Left forelimb (tissue), 1 donor: ENCODE results near the gene ARHGEF16.

Source experiments
- DNase-seq: peaks from one replicate; pipeline ENCODE4 v3.0.0-alpha.2; 2018; ENCODE audit warnings: low spot score

Gene ARHGEF16

DNA sequence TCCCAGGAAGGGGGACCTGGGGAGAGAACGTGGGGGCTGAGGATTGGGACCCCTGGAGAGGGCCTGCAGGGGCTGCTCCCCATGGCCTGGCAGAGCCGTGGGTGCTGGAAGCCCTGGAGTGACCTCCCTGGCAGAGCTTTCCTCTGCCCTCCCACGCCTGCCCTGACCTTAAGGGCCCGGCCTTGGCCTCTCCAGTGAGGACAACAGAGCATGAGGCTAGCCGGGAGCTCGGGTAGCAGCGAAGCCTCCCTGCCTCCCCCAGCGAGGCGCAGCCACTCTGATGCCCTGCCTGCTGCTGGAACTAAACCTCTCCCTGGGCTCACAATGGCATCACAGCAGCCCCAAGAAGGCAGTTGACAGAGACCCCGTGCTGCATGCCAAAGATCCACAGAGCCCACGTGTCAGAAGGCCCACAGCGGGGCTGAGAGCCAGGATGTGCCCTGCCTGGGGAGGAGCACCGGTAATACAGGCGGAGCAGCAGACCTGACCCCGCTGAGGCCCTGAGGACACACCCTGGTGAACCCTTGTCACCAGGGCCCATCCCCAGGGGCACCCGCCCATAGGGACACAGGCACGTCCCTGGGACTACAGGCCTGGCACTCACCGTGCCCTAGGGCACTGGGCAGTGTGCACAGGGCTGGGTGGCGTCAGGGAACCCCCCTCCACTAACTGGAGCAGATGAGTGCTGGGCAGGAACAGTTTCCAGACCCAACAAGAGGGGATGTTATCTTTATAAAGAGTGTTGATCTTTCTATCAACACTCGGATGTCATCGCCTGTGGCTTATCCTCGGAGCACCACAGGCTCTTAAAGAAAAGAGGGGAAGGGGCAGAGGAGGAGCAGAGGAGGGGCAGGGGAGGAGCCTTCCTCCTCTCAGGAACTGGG lies 48.4 kb downstream of the ARHGEF16 start:
- no peak for DNase-seq

DNA sequence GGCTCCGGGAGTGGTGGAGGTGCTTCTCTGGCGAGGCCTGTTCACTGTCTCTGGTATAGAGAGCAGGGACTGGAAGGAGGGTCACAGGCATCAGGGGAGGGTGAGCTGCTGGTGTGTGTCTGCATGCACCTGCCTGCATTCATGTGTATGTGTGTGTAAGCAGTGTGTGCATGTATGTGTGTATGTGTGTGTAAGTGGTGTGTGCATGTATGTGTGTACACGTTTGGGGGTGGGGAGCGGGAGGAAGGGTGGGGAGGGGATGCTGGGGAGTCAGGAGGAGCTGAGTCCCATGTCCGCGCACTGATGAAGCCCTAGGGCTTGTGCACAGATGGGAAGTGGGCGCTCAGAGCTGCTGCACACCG lies 49.0 kb downstream of the ARHGEF16 start:
- no peak for DNase-seq

DNA sequence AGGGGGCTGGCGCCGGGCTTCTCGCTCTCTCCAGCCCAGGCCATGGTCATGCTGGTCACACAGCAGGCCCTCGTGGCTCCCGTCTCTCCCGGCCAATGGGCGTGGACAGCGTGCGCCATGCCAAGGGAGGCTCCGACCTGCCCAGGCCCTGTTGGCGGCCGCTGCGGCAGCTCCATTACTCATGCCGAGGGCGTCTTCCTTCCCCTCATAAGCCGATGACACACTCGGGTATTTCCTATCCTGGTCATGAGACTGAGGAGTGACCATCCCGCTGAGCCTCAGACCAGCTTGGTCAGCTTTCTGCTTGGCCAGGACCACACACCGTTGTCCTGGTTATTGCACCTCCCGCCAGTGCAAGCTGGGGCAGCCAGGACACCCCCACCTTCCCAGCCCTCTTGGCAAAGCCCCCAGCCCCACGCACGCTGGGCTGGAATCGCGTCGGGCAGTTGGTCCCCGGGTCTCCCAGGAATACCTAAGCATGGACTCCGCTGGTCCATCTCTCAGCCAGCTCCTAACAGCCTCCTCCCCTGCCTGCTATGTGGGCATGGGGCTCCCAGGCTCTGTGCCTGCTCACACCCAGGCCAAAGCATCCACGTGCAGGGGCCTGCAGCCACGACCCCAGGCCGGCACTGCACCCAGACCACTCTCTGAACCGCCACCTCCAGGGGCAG lies 49.8 kb downstream of the ARHGEF16 start:
- no peak for DNase-seq

DNA sequence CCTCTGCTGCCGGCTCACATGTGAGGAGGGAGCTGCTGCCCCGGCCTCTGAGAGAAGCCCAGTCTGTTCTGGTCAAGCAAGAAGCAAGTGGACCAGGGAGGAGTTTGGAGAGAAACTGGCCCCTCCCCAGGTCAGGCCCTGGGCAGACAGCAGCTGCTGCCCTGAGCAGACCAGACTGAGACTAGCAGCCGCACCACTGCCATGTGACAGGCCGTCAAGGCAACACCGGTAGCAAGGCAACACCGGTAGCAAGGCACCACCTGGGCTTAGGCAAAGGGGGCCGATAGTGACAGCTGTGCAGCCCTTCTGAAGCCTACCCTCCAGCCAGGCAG lies 50.3 kb downstream of the ARHGEF16 start:
- DNase-seq: no peak

DNA sequence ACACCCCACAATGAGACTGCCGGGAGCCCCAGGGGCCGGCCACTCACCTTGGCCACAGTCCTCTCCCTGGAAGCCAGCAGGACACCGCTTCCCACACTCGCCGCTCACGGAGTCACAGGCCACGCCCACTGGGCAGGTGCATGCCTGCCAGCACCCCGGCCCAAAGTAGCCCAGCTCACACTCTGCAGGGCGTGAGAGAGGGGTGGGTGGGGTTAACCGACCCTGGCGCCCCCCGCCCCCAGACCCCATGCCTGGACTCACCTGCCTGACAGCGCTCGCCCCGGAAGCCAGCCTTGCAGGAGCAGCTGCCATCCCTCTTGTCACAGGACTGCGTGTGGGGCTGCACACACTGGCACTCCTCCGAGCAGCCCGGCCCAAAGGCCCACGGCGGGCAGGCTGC lies 50.7 kb downstream of the ARHGEF16 start:
- no peak for DNase-seq

DNA sequence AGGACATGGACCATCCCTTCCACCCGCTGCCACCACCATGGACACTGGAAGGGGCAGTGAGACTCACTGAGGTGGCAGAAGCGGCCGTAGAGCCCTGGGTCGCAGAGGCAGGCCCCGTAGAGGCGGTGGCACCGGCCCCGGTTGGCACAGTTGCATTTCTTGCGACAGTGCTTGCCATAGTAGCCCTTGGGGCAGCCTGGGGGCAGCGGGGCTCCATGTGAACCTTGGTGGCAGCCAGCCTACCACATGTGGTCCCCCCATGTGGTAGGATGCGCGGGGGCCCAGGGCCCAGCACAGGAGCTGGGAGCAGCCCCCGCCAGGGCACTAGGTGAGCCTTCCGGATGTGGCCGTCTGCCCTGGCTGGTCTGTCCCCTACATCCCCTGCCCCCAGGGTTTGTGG lies 51.6 kb downstream of the ARHGEF16 start:
- no peak for DNase-seq

DNA sequence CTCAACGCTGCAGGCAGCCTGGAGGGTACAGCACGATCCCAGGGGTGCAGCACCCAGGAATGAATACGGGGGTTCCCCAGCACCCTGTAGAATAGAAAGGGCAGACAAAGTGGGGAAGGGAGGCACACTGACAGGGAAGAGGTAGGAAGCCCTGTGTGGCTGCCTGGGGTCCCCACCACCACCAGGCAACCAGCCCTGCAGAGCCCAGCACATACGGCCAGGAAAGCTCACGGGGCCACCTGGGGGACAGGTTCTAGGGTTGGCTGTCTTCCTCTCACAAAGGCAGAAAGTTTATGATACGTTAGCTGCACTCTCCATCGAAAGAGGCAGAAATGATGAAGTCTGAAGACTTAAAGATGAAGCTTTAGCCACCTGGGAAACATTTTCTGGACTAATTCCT lies 52.5 kb downstream of the ARHGEF16 start:
- DNase-seq: no peak

DNA sequence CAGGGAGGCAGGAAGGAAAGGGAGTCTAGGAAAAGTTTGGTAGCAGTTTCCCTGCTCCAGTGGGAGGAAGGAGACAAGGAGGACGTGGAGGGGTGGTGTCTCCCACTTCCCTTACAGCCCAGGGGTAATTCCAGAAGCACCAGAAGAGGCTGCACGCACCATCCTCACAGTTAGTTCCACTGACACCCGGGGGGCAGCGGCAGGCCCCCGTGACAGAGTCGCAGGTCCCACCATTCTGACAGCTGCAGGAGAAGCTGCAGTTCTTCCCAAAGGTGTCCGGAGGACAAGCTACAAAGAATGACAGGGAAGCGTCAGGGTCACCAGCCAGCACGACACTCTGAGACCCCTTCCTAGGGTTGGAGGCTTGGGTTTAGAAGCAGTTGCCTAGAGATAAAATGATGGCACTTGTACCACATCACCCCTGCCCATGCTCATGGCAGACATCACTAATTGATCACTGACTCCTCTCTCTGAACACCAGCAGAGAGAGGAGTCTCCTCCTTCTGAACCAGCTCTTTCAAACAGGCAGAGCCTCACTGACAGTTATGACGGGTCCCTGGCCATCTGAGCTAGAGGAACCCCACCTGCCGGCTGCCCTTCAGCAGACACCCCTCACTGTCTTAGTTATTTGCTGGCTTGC lies 53.3 kb downstream of the ARHGEF16 start:
- DNase-seq: no peak

DNA sequence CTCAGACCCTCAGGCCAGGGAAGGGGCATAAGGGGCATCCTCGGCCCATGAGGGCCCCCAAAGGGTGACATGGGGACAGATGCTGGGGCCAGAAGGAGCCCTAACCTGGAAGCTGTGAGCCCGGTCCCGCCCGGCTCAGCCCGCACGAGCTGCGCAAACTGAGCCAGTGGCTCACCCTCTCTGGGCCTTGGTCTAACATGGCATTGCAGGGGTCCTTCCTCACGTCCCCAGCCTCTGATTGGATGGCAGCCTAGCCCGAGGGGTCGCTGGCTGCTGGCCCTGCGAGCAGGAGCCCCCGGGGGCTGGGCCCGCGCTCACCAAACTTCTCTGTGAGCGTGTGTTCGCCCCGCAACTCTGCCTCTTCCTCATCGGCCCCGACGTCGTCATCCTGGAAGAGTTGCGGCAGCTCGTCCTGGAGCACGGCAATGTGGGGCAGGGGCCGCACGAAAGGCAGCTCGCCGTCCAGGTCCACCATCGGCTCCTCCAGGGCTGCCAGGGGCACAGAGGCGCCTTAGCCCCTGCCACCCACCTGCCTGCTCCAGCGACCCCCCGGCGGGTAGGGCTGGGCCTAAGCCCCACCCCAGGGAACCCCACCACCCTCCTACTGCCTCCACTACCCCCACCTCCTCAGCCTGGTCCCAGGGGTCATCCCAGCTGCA lies 54.4 kb downstream of the ARHGEF16 start:
- DNase-seq: no peak

DNA sequence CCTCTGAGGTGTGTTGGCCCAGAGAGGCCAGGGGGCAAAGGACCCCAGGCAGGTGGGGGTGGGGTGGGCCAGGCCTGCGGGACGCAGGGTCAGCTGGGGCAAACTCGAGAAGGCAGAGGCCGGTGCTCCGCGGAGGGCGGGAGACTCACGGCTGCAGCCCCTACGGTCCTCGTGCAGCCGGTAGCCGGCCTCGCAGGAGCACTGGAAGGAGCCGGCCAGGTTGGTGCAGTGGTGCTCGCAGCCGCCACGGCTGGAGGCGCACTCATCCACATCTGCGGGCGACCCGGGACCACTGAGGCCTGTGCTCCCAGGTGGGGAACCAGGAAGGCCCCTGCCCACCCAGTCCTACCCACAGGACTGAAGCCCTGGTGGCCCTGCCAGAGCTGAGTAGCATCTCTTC lies 55.3 kb downstream of the ARHGEF16 start:
- no peak for DNase-seq

DNA sequence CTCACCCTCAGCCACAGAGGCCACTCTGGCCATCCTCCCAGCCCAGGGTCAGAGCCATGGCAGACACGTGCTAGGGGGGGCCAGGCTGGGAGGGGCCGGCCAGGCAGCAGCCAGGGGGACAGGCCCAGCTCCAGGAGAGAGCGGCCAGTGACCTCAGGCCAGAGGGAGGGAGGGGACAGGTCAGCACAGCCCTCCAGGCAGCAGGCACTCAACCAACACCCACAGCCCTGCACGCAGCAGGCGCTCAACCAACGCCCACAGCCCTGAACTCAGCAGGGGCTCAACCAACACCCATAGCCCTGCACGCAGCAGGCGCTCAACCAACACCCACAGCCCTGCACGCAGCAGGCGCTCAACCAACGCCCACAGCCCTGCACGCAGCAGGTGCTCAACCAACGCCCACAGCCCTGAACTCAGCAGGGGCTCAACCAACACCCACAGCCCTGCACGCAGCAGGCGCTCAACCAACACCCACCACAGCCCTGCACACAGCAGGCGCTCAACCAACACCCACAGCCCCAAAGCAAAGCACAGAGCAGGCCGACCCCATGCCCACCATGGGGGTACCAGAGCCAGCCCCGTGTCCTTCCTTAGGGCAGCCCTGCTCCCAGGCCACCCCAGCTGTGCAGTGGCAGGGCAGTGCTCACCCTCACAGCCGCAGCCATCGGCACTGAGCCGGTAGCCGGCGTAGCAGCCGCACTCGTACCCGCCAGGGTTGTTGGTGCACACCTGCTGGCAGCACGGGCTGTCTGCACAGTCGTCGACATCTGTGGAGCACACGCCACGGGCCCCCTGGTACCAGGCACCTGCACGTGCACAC lies 55.9 kb downstream of the ARHGEF16 start:
- no peak for DNase-seq

DNA sequence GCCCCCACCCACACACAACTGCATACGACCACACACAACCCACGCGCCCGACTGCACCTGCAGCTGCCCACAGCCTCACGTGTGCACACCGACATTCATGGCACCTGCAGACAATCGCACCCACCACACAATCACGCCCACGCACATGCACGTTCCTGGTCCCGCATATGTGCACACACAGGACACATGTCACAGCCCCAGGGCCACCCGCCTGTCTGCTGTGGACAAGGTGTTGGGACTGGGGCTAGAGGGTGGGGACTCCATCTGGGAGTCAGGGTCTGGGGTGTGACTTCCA lies 56.4 kb downstream of the ARHGEF16 start:
- no peak for DNase-seq

DNA sequence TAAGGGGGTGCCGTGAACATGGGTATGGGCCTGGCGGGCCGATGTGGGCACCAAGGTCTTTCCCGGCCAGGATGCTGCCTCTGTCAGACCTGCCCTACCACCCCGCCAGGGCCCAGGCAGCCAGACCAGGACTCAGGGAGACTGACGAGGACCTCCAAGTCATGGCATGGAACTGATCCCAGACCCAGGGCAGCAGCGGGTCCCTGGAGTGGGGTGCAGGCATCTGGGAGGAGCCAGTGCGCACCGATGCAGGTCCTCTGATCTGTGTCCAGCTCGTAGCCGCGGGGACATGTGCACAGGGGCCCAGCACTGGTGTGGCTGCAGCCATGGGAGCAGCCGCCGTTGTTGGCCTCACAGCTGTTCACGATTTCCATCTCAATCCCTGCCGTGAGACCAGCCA lies 56.8 kb downstream of the ARHGEF16 start:
- no peak for DNase-seq

DNA sequence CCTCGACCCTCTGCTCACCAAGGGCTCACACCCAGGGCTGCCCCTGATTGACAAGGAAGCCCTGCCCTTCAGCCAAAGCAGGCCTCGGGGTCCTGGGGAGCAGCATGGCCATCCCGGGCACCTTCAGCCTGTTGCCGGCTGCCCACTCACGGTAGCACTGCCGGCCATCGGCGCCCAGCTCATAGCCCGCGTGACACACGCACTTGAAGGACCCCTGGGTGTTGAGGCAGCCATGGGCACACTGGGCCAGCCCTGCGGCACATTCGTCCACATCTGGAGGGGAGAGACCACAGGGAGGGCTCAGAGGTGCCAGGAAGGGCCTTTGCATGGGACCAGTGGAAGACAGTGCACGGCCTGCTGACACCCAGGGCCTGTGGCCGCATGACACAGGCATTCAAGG lies 57.4 kb downstream of the ARHGEF16 start:
- no peak for DNase-seq

DNA sequence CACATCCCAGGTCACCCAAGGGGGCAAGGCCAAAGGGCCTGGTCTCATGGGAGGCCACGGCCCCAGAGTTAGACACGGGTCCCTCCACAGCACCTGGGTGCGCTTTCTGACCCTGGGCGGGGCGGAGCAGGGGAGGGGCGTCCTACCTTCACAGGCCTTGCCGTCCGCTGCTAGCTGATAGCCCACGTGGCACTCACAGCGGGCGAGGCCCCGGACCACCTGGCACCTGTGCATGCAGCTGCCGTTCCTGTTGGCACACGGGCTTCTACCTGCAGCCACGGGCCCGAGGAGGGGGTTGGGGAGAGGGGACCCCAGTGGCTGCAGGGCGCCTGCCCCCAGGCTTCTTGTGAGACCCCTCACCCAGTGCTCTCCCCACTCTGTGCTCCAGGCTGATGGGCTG lies 59.9 kb downstream of the ARHGEF16 start:
- no peak for DNase-seq

DNA sequence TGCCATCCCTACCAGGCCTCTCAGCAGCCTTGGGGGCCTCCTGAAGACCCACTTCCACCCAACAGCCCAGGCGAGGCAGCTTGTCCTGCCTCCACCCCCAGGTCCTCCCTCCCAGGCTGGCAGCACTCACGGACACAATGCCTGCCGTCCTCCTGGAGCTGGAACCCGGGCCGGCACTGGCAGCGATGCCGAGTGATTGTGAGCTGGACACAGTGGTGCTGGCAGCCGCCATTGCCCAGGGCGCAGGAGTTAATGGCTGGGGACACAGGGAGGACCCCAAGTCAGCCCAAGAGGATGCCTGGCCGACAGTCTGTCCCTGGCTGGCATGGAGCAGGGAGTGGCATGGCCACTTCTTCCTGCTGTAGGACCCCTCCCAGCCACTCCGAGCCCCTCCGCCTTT lies 60.8 kb downstream of the ARHGEF16 start:
- no peak for DNase-seq

DNA sequence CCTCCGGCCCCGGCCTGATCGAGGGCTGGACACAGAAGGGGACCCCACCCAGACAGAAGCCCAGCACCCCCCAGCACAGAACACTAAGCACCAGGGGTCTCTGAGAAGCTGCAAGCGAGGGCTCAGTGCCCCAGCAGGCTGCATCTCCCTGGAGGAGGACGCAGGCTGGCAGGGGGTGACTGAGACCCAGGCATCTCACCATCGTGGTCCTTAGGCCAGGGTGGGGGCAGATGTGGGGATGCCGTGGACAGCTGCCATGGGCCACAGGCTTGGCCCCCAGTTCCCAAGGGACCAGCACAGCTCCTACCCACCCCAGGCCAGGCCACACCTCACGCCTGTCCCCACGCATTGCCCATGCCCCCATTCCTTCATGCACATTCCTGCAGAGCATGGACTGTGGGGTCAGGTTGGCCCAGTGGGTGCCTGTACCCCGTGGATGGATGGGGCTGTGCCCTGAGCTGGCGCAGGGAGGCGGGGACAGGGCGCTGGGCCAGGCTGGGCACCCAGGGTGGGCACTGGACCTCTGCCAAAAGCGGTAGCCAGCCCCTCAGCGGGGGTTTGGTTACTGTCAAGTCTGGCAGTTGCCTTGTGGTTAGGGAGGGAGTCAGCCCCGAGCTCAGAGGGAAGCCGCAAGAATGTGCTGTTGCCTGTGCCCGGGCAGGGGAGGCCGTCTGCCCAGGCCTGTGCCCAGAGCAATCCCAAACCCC lies 61.5 kb downstream of the ARHGEF16 start:
- DNase-seq: no peak

DNA sequence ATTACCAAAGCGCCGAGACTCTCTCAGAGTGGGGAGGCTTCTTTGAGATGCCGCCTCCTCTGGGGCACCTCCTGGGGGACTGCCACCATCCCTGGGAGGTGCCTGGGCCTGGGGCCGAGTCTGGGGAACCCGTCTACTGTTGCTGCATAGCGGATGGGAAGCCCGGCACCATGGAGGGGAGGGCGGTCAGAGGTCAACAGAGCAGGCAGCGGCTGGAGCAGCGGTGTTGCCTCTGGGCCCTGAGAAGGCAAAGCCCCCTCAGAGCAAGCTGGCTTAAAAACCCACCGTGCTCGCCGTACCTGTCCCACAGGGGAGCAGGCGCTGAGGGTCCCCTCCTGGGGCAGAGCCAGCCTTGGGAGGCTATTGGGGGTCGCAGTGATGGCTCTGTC lies 62.0 kb downstream of the ARHGEF16 start:
- no peak for DNase-seq

DNA sequence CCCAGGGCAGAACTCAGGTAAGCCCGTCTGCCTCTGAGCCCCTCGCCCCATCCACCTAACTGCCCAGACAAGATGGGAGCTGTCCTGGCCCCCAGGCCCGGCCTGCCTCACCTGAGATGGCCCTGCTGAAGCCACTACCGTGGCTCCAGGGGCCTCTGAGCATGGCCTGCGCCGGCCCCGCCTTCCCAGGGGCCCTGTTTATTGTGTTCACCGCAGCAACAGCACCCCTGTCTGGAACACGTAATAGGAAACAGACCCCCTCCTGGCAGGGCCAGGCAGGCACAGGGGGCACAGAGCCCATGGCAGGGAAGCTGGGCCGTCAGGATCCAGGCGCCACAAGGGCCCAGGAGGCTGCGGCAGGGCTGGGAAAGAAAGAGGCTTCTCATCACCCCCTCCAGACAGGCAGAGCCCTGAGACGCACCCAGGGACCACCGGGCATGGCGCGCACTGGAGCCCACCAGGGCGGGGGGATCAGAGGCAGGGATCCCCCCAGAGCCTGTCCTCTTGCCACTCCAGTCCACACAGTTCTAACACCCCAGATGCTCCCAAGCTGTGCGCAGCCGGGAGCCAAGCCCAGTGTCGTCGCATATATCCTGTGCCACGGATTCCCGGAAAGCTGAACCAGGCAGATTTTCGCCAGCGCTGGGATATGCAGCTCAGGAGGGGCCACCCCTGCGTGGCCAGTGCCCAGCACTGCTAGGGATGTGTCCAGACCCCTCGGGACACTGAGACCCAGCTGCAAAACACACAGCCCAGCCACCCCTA lies 62.6 kb downstream of the ARHGEF16 start:
- DNase-seq: no peak

DNA sequence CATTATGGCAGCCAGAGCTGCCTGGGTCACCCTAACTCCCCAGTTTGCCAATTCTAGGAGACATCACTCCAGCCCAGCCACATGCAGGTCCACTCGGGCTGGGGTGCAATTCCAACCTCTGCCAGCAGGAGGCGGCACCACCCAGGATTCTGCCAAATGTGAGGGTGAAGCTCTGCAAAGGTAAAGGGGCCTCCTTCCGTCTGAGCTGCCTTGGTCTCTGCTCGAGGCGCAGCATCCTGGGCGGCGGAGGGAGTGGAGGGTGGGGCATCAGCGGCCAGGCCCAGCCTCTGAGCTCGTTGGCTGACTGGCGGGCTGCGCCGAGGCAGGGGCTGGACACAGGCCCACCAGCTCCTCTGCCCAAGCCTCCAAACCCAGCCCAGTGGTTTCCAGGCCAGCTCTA lies 63.8 kb downstream of the ARHGEF16 start:
- no peak for DNase-seq

DNA sequence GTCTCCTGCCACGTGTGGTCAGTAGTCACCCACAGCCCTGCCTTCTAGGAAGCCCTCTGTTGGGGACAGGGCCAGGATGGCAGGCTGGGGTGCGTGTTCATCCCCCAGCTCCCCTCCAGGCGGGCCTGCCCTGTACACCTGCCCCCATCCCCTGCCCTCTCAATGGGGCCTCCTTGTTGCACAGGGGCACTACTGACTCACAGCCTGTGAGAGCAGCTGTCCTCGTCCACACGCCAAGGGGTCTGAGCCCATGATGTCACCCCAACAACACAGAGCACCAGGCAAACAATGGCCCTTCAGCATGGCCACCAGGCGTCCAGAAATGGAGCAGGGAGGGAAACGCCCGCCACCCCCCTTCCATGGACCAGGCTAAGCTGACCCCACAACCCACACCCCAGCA lies 64.3 kb downstream of the ARHGEF16 start:
- DNase-seq: no peak
